GM12801 (cell line): Measurements from ENCODE around the gene FAXDC2.

Experiments used
- TF ChIP-seq, protein P1 (sequence below): IDR thresholded peaks from one replicate; pipeline ENCODE4 v1.5.1; 2011; ENCODE audit warnings: control low read depth; ENCODE audit not compliant: insufficient read length; ENCODE audit errors: extremely low read depth

The FAXDC2 gene

DNA sequence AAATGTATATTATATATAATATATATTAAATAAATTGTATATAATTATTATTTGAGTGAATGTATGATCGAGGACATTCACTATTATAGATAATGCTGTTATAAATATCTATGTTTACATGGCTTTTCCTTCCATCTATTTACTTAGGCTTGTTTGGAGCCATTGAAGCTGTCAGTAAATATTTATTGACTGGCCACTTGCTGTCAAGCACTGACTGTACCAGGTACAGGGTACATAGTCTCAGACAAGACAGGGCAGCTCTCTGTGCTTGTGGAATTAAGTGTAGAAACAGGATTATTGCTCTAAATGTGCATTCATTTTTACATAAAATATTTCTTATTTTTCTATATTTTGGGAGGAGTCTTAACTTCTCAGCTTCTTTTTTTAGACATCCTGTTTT, 16.4 kb downstream of the FAXDC2 start:
- TF ChIP-seq, protein P1, sequence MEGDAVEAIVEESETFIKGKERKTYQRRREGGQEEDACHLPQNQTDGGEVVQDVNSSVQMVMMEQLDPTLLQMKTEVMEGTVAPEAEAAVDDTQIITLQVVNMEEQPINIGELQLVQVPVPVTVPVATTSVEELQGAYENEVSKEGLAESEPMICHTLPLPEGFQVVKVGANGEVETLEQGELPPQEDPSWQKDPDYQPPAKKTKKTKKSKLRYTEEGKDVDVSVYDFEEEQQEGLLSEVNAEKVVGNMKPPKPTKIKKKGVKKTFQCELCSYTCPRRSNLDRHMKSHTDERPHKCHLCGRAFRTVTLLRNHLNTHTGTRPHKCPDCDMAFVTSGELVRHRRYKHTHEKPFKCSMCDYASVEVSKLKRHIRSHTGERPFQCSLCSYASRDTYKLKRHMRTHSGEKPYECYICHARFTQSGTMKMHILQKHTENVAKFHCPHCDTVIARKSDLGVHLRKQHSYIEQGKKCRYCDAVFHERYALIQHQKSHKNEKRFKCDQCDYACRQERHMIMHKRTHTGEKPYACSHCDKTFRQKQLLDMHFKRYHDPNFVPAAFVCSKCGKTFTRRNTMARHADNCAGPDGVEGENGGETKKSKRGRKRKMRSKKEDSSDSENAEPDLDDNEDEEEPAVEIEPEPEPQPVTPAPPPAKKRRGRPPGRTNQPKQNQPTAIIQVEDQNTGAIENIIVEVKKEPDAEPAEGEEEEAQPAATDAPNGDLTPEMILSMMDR: no peak

DNA sequence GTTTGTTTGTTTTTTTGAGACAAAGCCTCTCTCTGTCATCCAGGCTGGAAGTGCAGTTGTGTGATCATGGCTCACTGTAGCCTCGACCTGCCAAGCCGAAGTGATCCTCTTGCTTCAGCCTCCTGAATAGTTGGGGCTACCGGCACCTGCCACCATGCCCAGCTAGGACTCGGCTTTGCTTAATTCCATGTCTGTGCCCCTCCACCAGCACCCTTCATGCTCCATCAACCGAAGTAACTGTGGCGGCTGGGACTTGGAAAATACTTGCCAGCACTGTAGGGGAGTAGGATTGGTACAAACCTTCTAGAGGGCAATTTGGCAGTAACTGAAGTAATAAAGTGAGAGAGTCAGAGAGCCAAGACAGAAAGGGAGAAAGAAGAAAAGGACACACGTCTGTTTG, 19.0 kb downstream of the FAXDC2 start:
- TF ChIP-seq, protein P1: no peak

DNA sequence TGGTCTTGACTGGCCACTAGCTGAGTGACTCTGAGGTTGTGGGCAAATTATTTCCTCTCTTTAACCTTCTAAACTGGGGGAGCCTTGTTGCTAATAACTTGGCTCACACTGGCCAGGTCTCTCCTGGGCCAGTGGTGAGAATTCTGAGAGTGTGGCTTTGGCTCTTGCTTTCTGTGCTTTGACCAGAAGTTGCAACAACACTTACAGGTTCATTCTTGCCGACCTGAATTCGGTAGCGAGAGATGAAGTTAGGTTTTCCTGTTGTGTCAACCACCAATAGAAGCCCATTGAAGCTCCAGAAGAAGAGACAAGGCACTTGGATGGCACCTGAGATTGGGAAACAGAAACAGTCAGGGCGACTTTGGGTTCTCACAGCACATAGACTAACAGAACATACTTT, 19.8 kb downstream of the FAXDC2 start:
- TF ChIP-seq, protein P1: no peak

DNA sequence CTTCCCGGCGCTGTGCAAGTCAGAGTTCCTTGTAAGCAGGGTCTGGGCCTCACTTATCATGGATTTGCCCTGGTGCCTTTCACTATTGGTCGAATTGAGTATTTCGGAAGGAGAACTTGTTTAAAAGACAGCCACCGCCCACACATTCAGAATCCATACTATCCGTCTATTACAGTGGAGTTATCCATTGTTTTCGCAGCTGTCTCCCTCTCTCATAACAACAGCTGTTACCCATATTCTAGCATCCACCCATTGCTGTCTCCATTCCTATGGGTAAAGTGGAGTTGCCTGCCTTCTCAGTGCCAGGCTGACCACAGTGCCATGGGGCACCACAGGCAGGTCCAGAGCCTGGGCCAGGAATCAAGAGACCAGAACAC, 20.2 kb downstream of the FAXDC2 start:
- TF ChIP-seq, protein P1: no peak

DNA sequence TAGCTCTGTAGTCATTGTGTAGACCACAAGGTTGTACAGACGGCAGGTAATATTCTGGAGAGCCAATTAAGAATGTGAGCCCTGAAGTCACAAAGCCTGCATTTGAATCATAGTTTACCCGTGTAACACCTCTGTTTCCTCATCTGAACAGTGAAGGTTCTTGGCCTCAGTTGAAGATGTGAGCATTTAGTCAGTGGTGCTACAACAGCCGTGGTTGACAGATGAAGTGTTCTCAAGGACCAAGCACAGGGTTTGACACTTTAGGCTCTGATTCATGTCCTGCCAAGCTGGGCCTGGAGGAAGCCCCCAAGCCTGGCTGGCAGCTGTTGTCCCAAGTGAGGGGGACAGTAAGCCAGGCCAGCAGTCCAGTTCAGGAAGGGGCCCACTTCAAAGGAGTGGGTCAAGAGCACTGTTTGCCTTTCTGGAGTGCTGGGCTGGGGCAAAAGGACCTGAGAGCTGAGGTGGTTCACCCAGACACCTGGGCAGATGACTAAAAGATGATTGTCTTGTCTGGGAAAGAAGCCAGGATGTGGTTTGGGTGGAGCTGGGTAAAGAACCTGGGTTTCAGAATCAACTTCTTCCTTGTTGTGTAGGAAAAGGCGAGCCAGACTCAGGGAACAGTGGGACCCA, 20.7 kb downstream of the FAXDC2 start:
- TF ChIP-seq, protein P1: no peak

DNA sequence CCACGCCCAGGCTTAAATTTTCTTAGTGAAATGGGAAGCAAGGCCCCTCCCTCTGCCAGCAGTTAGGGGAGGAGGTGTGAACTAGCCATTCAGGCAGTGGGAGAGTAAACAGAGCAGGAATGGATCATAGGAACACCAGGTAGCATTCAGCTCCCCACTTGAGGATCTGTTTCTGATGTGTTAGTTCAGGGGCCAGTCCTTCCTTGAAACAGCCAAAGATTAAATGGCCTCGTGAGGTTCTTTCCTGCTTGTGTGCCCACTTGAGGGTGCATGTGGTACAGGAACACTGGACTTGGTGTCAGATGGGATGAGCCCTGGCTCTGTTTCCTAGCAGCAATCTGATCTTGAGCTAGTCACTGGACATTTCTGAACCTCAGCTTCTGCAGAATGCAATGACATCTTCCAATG, 21.2 kb downstream of the FAXDC2 start:
- TF ChIP-seq, protein P1: no peak

DNA sequence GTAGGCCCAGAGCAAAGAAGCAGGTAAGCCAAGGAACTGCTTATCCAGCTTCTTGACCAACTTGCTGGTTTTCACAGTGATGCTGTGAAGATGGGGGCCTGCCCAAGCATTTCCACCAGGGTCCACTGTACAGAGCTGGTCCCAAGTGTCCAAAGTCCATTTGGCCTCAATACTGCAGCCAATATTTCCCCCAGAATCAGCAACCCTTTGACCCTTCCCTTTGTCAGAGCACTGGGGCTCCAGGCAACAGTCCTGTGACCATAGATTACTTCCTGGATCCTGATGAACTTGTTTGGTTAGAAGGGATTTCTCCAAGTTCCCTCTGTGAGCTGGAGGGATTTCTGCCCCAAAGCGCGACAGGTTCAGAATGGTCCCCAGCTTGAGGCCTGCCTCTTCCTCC, 26.3 kb downstream of the FAXDC2 start:
- TF ChIP-seq, protein P1: no peak
